Testis (tissue), 2 donors: ENCODE data around the gene RAD50.

ENCODE experiments used
- CTCF ChIP-seq, 3 experiments: fragments of 450-650 bp in 2 of 3; fragments of 200-600 bp in 1 of 3; sonication (generic) in 1 of 3; IDR thresholded peaks; one replicate each; pipeline ENCODE4 v1.5.1; 2016 to 2019; ENCODE audit warnings: antibody characterized with exemption in 3 of 3, mild to moderate bottlenecking in 2 of 3, moderate library complexity in 1 of 3
- POLR2A ChIP-seq: fragments of 450-650 bp; IDR thresholded peaks from one replicate; pipeline ENCODE4 v1.6.1; 2017; ENCODE audit warnings: antibody characterized with exemption, mild to moderate bottlenecking, moderate library complexity

- TF ChIP-seq CTCF (IDR thresholded peaks at IDR 0.05) (no peak), POLR2A (no peak)
These were observed 38.8 kb downstream of the RAD50 start for GRCh38 chr5:132595624-132596023.
